DND-41 (cell line): ENCODE results near the gene RAPH1.

Source experiments
- EZH2 ChIP-seq: IDR thresholded peaks from 3 replicates; pipeline ENCODE4 v1.6.1; 2012; ENCODE audit warnings: borderline replicate concordance, low read depth, mild to moderate bottlenecking, moderate library complexity, low read length, inconsistent platforms; ENCODE audit not compliant: severe bottlenecking
- TF ChIP-seq, protein P1 (sequence below): IDR thresholded peaks from 2 replicates; pipeline ENCODE4 v1.5.1; 2012; ENCODE audit warnings: borderline replicate concordance, low read length, moderate library complexity, mild to moderate bottlenecking; ENCODE audit not compliant: poor library complexity, severe bottlenecking; ENCODE audit errors: extremely low read depth

DNA sequence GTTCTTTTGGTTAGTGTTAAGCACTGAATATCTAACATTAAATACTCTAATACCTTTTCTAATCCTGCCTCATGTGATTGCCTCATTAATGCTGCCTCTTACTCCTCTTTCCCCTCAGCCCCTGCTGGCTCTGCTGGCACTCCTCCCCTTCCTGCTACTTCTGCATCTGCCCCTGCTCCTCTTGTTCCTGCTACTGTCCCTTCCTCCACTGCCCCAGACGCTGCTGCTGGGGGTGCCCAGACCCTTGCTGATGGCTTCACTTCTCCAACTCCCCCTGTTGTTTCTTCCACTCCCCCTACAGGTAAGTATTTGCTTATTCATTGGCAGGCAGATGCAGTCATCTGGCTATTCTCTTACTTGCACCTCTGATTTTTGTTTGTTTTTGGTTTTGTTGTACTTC, 138.4 kb downstream of the RAPH1 start:
- TF ChIP-seq, protein P1, sequence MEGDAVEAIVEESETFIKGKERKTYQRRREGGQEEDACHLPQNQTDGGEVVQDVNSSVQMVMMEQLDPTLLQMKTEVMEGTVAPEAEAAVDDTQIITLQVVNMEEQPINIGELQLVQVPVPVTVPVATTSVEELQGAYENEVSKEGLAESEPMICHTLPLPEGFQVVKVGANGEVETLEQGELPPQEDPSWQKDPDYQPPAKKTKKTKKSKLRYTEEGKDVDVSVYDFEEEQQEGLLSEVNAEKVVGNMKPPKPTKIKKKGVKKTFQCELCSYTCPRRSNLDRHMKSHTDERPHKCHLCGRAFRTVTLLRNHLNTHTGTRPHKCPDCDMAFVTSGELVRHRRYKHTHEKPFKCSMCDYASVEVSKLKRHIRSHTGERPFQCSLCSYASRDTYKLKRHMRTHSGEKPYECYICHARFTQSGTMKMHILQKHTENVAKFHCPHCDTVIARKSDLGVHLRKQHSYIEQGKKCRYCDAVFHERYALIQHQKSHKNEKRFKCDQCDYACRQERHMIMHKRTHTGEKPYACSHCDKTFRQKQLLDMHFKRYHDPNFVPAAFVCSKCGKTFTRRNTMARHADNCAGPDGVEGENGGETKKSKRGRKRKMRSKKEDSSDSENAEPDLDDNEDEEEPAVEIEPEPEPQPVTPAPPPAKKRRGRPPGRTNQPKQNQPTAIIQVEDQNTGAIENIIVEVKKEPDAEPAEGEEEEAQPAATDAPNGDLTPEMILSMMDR = peak; percentile 17
- TF ChIP-seq EZH2 = no peak
